Osteoblast (primary cell): ENCODE data around the gene GRIN3B. TPM values are rescaled to one million over a fixed set of nuclear protein-coding genes. Genes with fewer than 3 reads are reported as not detected.

Source experiments
- DNase-seq: peaks from one replicate; pipeline ENCODE4 v3.0.0; 2011; ENCODE audit warnings: low spot score, mixed read lengths; ENCODE audit not compliant: insufficient read length; ENCODE audit errors: missing footprints
- H2AFZ ChIP-seq: 2 replicates; pipeline ENCODE4 v1.6.0; 2011; ENCODE audit warnings: mild to moderate bottlenecking, low read length
- H3K27ac ChIP-seq: 2 replicates; pipeline ENCODE4 v1.5.1; 2011; ENCODE audit warnings: mild to moderate bottlenecking, low read depth, low read length, moderate library complexity
- H3K27me3 ChIP-seq: 2 replicates; pipeline ENCODE4 v1.6.0; 2012; ENCODE audit warnings: mild to moderate bottlenecking, control low read depth, inconsistent platforms, low read length, moderate library complexity; ENCODE audit not compliant: insufficient read depth
- H3K36me3 ChIP-seq: 2 replicates; pipeline ENCODE4 v1.5.1; 2011; ENCODE audit warnings: mild to moderate bottlenecking, low read length, control low read depth, moderate library complexity; ENCODE audit not compliant: insufficient read depth
- H3K4me1 ChIP-seq: 2 replicates; pipeline ENCODE4 v1.5.1; 2011; ENCODE audit warnings: mild to moderate bottlenecking, low read length, control low read depth, moderate library complexity; ENCODE audit not compliant: insufficient read depth
- H3K4me2 ChIP-seq: 2 replicates; pipeline ENCODE4 v1.6.0; 2011; ENCODE audit warnings: mild to moderate bottlenecking, low read length; ENCODE audit not compliant: insufficient read depth
- H3K4me3 ChIP-seq: fragments of 200-600 bp; sonication (generic); 3 replicates; pipeline ENCODE4 v1.5.1; 2012; ENCODE audit warnings: mild to moderate bottlenecking, low read length, inconsistent platforms; ENCODE audit not compliant: insufficient read depth
- H3K79me2 ChIP-seq: 2 replicates; pipeline ENCODE4 v1.6.0; 2012; ENCODE audit warnings: mild to moderate bottlenecking, low read length, control low read depth, inconsistent platforms; ENCODE audit not compliant: insufficient read depth
- H3K9me3 ChIP-seq: 2 replicates; pipeline ENCODE4 v1.5.1; 2011; ENCODE audit warnings: low read depth, low read length, control low read depth
- H4K20me1 ChIP-seq: 2 replicates; pipeline ENCODE4 v1.6.0; 2012; ENCODE audit warnings: mild to moderate bottlenecking, low read length, control low read depth; ENCODE audit not compliant: insufficient read depth
- CTCF ChIP-seq: IDR thresholded peaks from 2 replicates; pipeline ENCODE4 v1.5.1; 2011; ENCODE audit warnings: mild to moderate bottlenecking, low read depth, low read length, moderate library complexity; ENCODE audit errors: extremely low read depth
- total RNA-seq: library from RNA; depleted of rRNA; stranded (reverse); fragments of >200 nt; gene quantifications from 2 replicates; pipeline ENCODE4 v1.2.3, GENCODE V29; 2012

The GRIN3B gene
- total RNA-seq, 1 donor = not detected

DNA sequence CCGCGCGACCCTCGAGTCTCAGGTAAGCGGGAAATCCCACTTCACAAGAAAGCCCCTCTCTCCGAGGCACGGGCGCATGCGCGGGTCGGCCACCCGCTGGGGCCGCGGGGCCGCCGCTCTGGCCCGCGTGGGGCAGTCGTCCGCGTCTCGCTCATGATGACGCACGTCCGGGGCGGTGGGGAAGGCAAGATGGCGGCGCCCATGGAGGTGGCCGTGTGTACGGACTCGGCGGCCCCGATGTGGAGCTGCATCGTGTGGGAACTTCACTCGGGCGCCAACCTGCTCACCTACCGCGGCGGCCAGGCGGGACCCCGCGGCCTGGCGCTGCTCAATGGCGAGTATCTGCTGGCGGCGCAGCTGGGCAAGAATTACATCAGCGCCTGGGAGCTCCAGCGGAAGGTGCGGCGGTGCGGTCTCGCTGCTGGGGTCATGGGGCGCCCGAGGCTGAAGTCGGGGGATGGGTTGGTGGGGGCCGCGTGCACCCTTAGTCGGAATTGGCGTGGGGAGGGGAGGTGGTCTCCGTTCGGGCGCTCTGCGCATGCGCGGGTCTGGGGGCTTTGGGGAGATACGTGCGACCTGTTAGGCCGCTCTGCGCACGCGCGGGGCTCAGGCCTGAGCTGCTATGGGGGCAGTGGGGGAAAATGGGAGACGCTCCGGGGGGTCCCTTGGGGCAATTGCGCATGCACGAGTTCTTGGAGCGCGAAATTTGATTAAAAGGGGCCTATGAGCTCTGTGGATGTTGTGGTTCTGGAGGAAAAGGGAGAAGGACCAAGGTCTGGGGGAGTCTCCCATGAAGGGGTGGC lies 15.9 kb upstream of the GRIN3B start, which contains the start of gene WDR18:
Gene WDR18, plus strand, starts transcription at position 181 of the 803 bp plus-strand sequence. Its CDS starts 9 bp downstream, at position 190.
- no peak for TF ChIP-seq CTCF
- peaks cover 5% of the 10 kb centered on the region for H4K20me1 ChIP-seq
- H3K36me3 ChIP-seq = peaks cover 18% of the 10 kb centered on the region
- H3K4me3 ChIP-seq = peak within 1 kb of the TSS; percentile 100
- H3K4me1 ChIP-seq = peaks cover 11% of the 10 kb centered on the region
- no peaks in the 10 kb centered on the region for H3K27me3 ChIP-seq
- peaks cover 18% of the 10 kb centered on the region for H3K79me2 ChIP-seq
- peak; percentile 100 for DNase-seq
- H3K4me2 ChIP-seq = peak within 1 kb of the TSS; percentile 92
- H3K27ac ChIP-seq = peak within 1 kb of the TSS; percentile 95
- no peaks in the 10 kb centered on the region for H3K9me3 ChIP-seq
- peak within 1 kb of the TSS; percentile 97 for H2AFZ ChIP-seq

- TF ChIP-seq CTCF = no peak
These were observed 14.1 kb upstream of the GRIN3B start for GRCh38 chr19:986083-986482.

DNA sequence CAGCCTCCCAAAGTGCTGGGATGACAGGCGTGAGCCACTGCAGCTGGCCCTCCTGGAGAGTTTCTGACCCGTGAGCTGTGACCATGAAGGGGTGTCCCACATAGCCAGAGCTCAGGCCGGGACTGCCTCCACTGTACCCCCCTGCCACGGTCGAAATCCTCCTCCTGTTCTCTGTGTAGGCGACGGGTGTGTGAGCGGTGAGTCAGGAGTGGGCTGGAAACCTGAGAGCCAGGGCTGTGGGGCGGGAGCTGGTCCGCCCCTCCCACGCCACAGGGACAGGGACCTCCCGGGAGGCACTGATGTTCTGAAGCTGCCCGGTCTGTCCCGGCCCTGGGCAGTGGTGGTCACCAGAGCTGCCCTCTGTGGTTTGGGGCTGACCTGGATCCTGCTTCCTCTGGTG lies 12.1 kb upstream of the GRIN3B start:
- Histone ChIP-seq H3K4me2 (no peak overlapping the region), H4K20me1 (peaks cover 5% of the 10 kb centered on the region)
- no peak for DNase-seq

More at GRCh38 chr19:986083-986482, 14.1 kb upstream of the GRIN3B start:
- peaks cover 23% of the 10 kb centered on the region for H3K36me3 ChIP-seq
- no peak overlapping the region for H3K4me2 ChIP-seq
- H3K27ac ChIP-seq = no peak overlapping the region
- no peak for DNase-seq
- H3K4me1 ChIP-seq = peaks cover 11% of the 10 kb centered on the region
- H3K27me3 ChIP-seq = no peaks in the 10 kb centered on the region
- H3K4me3 ChIP-seq = no peak overlapping the region
- no peak overlapping the region for H2AFZ ChIP-seq
- H4K20me1 ChIP-seq = peaks cover 5% of the 10 kb centered on the region
- peaks cover 18% of the 10 kb centered on the region for H3K79me2 ChIP-seq
- no peaks in the 10 kb centered on the region for H3K9me3 ChIP-seq

More for the DNA sequence above, 12.1 kb upstream of the GRIN3B start:
- Histone ChIP-seq H3K79me2 (peaks cover 18% of the 10 kb centered on the region), H3K9me3 (no peaks in the 10 kb centered on the region), H3K36me3 (peaks cover 23% of the 10 kb centered on the region), H2AFZ (no peak overlapping the region), H3K4me3 (no peak overlapping the region), H3K27me3 (no peaks in the 10 kb centered on the region), H3K27ac (no peak overlapping the region), H3K4me1 (peaks cover 11% of the 10 kb centered on the region)
- no peak for TF ChIP-seq CTCF
